Measurements from ENCODE around the gene RASGRP3. TPM values are rescaled to one million over a fixed set of nuclear protein-coding genes. Genes with fewer than 3 reads are reported as not detected.

RASGRP3 gene
- total and polyA plus RNA-seq, 9 of the 15 experiments (the other 6 are each of a cell fraction or from before 2014, with no cell fraction given), result 0.18 to 1.7 (median 1.2) TPM

DNA sequence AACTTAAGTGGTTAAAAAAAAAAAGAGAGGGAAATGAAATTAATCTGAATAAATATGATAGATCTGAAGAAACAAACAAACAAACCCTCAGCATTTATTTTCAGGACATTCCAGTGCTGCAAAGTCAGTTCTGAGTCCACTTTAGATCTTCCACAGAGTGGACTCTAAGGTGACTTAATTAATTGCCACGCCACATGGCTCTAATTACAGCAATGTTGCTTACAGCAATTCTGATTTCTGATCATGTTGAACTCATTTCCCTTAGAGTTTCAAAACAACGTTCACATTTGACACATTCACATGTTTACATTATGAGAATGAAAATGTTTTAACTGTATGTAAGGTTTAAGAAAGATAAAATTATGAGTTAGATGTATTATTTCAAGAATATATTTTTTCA is 38.6 kb upstream of the RASGRP3 start:
- peaks cover 0 to 7% of the 10 kb centered on the region in 2 experiments; a peak in 2 of 5 replicates for H3K4me1 ChIP-seq (replicated peaks in 1 of 2; ENCODE audit: control insufficient read depth in 2 of 2, insufficient read depth in 2 of 2, low read length in 2 of 2)
- peak overlapping the region; percentile 53; the same call in 2 of the 3 replicates for H3K27ac ChIP-seq (ENCODE audit: extremely low read depth, low read depth, low read length)
- no peaks in the 10 kb centered on the region for H3K9me3 ChIP-seq (replicated peaks; ENCODE audit: control insufficient read depth, insufficient read depth, low read depth, low read length)
- in situ Hi-C loops (cut with MboI), result no loop called here
- H2AFZ ChIP-seq (ENCODE audit: low read depth, low read length), result peak overlapping the region; percentile 54; the same call in 1 of the 2 replicates
- H3K9me1 ChIP-seq (ENCODE audit: control insufficient read depth, insufficient read depth, low read length), result no peaks in the 10 kb centered on the region
- no peaks in the 10 kb centered on the region for H3K79me2 ChIP-seq (ENCODE audit: control insufficient read depth, insufficient read depth, low read length)
- DNase-seq (ENCODE audit: extremely low read depth in 1 of 4, low spot score in 3 of 4), result no peak
- ChIA-PET POLR2A (no interaction called here), CTCF (ENCODE audit: low intra/inter-chr PET ratio) (no interaction called here)
- 24% methylated on average over 2 of the region's 2 CpGs for WGBS (ENCODE audit: insufficient coverage, low coverage, missing lambda C conversion rate)
- no TSS peak for BruUV-seq (replicated peaks)
- no peak for FAIRE-seq
- no peaks in the 10 kb centered on the region for H3K27me3 ChIP-seq (ENCODE audit: control insufficient read depth in 2 of 2, insufficient read depth in 2 of 2, low read length in 2 of 2)
- TF ChIP-seq ZKSCAN8 (CRISPR knock-in tag; IDR thresholded peaks at IDR 0.05) (0 out of 2 replicates have a peak, but pooled peaks have one; percentile 19), DMBX1 (CRISPR knock-in tag; IDR thresholded peaks at IDR 0.05; ENCODE audit: borderline replicate concordance) (0 out of 2 replicates have a peak, but pooled peaks have one; percentile 2), ZBTB8A (IDR thresholded peaks at IDR 0.05; ENCODE audit: partially characterized antibody) (no peak)
- TF ChIP-seq, protein P1, sequence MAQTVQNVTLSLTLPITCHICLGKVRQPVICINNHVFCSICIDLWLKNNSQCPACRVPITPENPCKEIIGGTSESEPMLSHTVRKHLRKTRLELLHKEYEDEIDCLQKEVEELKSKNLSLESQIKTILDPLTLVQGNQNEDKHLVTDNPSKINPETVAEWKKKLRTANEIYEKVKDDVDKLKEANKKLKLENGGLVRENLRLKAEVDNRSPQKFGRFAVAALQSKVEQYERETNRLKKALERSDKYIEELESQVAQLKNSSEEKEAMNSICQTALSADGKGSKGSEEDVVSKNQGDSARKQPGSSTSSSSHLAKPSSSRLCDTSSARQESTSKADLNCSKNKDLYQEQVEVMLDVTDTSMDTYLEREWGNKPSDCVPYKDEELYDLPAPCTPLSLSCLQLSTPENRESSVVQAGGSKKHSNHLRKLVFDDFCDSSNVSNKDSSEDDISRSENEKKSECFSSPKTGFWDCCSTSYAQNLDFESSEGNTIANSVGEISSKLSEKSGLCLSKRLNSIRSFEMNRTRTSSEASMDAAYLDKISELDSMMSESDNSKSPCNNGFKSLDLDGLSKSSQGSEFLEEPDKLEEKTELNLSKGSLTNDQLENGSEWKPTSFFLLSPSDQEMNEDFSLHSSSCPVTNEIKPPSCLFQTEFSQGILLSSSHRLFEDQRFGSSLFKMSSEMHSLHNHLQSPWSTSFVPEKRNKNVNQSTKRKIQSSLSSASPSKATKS (CRISPR knock-in tag; IDR thresholded peaks at IDR 0.05), result no peak
- intact Hi-C loops (cut with micrococcal nuclease), result no loop called here
- no peak overlapping the region for H3K4me3 ChIP-seq
- peak overlapping the region in 1 of 2 experiments; percentile 10; a peak in 1 of 4 replicates for H3K9ac ChIP-seq (ENCODE audit: insufficient read depth in 1 of 2, low read depth in 2 of 2, low read length in 2 of 2)
- no peak for ATAC-seq
- H4K20me1 ChIP-seq (replicated peaks; ENCODE audit: control insufficient read depth, insufficient read depth, low read length), result no peaks in the 10 kb centered on the region
- no peaks in the 10 kb centered on the region for H3K36me3 ChIP-seq (ENCODE audit: control insufficient read depth, insufficient read depth, low read length)
- H3K4me2 ChIP-seq (ENCODE audit: insufficient read depth, low read length), result no peak overlapping the region

Measured in K562 (cell line).